Measurements from ENCODE around the gene TROAP.
"Not testable (repeated sequence)": the region's sequence is repeated elsewhere in the genome, so short reads cannot be mapped to it uniquely, and the experiment has no call there.

Gene TROAP

DNA sequence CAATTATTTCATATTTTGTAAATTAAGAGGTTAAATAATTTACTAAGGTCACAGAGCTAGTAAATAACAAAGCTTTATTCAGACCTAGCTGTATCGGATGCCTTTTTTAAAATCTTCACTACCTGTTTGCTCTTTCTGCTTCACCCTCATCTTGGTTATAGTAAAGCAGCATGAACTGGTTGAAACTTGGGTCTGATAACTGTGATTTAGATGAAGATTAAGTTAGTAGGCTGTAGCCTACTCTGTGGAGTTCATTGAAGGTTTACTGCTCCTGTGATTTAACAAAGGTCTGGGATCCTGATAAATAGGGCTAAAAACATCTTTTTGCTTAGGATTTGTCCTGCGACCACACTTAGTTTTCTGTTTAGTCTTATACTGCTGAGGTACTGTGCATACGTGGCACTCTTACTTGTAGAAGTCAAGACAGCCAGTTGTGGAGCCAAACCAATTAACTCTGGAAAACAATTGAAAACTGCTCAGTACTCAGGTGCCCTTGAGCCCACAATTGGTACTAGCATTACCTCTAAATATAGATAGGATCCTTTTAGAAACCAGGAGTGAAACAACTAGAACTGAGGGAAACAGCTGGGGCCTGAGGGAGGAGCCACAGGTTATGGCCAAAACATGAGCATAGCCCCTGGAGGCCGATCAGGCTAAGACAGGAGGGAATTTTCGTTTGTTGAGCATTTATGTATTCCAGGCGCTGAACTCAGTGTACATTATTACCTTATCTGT lies 46.5 kb downstream of the TROAP start:
- no peak for DNase-seq

DNA sequence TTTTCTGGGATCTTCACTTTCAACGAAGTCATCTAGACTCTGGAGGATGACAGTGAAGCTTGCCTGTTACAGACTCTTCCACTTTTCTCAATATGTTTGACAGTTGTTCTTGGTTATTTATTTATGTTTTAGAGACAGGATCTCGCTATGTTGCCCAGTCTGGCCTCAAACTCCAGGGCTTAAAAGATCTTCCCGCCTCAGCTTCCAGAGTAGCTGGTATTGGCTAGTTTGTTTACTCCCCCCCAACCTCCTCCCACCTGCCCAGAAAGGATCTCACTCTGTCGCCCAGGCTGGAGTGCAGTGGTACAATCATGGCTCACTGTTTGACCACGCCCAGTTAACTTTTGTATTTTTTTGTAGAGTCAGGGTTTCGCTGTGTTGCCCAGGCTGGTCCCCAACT lies 47.5 kb downstream of the TROAP start:
- DNase-seq, result no peak

DNA sequence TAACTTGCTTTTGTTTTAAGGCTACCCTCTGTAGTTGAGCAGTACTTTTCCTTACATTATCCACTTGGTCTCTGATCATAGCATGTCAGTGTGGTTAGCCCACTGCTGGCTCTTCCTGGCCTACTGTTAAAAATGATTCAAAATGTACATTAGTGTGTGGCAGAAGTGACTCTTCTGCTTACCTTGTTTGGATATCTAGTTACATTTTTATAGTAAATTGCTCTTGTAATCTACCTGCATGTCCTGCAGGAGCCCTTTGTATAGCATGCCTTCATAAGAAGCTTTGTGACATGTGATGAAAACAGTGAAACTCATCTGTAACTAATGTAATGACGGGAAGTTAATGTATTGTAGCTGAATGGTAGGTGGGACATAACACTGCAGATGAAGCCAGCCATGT lies 52.4 kb downstream of the TROAP start:
- no peak for DNase-seq

DNA sequence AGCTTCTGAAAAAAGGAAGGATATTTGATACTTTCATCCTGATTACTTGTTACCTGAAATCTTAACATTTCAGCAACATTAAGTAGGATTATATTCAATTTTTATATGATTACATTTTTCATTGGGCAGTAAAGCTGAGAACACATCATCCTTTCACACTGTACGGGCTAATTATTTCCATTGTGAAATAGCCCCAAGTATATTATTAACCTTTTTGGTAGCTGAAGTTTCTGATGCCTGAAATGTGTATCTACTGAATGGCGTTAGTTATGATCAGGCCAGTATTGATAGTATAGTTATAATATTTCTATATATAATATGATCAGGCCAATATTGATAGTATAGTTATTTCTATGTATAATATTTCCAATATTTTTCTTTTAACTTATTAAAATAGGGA lies 54.3 kb downstream of the TROAP start:
- no peak for DNase-seq

DNA sequence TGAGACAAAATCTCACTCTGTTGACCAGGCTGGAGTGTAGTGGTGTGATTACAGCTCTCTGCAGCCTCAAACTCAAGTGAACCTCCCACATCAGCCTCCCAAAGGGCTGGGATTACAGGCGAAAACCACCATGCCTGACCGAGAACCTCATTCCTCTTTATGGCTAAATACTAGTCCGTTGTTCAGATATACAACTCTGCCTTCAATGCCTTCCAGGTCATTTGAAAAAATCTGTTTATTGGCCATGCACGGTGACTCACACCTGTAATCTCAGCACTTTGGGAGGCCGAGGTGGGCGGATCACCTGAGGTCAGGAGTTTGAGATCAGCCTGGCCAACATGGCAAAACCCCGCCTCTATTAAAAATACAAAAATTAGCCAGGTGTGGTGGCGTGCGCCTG lies 57.1 kb downstream of the TROAP start:
- not testable (repeated sequence) for DNase-seq

Measured in activated T-cell treated with anti-CD3 and anti-CD28 coated beads for 4 hours (primary cell).